ENCODE data around the gene MYEOV.

Gene MYEOV

GRCh38 chr11:69310351-69310750 lies 16.4 kb downstream of the MYEOV start:
- POLR2A ChIA-PET (ENCODE audit: low non-redundant PET): no interaction called here
- no peak overlapping the region for H3K27ac ChIP-seq
- TF ChIP-seq, protein P1, sequence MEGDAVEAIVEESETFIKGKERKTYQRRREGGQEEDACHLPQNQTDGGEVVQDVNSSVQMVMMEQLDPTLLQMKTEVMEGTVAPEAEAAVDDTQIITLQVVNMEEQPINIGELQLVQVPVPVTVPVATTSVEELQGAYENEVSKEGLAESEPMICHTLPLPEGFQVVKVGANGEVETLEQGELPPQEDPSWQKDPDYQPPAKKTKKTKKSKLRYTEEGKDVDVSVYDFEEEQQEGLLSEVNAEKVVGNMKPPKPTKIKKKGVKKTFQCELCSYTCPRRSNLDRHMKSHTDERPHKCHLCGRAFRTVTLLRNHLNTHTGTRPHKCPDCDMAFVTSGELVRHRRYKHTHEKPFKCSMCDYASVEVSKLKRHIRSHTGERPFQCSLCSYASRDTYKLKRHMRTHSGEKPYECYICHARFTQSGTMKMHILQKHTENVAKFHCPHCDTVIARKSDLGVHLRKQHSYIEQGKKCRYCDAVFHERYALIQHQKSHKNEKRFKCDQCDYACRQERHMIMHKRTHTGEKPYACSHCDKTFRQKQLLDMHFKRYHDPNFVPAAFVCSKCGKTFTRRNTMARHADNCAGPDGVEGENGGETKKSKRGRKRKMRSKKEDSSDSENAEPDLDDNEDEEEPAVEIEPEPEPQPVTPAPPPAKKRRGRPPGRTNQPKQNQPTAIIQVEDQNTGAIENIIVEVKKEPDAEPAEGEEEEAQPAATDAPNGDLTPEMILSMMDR (conservative IDR thresholded peaks at IDR 0.05; ENCODE audit: low read depth): no peak
- CTCF ChIA-PET: no interaction called here
- no peak for DNase-seq (ENCODE audit: low spot score)

DNA sequence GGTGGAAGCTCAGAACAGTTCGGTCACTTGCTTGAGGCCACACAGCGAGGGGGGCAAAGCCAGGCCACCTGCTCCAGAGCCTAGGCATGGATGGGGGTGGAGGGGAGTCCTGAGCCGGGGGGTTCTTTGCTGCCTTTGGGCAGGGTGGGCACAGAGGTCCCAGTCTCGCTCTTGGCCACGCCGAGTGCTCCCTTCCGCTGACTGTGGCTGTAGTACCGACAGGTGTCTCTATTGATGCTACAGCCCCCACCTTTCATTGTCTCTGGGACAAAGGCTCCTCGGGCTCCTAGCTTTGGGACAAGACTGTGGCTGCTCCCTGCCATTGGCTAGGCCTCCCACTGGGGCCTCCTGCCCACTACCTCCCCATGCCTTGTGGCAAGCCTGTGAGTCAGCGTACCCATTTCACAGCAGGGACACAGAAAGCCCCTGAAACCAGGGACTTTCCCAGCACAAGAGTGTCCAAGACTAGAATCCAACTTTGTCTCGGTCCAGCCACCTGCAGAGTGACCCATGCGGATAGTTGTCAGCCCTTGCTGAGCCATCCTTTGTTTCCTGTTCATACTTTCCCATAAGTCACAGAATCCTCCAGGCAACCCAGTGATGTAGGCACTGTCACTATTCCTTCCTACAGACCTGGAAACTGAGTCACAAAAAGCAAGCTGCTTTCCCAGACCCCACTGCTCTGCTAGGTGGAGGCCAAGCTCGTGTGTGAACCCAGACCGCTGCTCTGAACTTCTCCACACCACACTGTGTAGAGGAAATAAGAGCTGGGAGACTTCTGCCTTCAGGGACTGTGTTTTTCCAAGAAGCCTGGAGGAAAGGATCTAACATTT lies 17.2 kb downstream of the MYEOV start:
- ChIA-PET CTCF (no interaction called here), POLR2A (ENCODE audit: low non-redundant PET) (no interaction called here)
- TF ChIP-seq, protein P1 (conservative IDR thresholded peaks at IDR 0.05; ENCODE audit: low read depth): no peak
- DNase-seq (ENCODE audit: low spot score): no peak
- H3K27ac ChIP-seq: no peak overlapping the region

- TF ChIP-seq, protein P1 (conservative IDR thresholded peaks at IDR 0.05; ENCODE audit: low read depth): no peak
- ChIA-PET POLR2A (ENCODE audit: low non-redundant PET) (no interaction called here), CTCF (no interaction called here)
- no peak for DNase-seq (ENCODE audit: low spot score)
- H3K27ac ChIP-seq: no peak overlapping the region
These were observed 17.9 kb downstream of the MYEOV start for GRCh38 chr11:69311767-69312385.

DNA sequence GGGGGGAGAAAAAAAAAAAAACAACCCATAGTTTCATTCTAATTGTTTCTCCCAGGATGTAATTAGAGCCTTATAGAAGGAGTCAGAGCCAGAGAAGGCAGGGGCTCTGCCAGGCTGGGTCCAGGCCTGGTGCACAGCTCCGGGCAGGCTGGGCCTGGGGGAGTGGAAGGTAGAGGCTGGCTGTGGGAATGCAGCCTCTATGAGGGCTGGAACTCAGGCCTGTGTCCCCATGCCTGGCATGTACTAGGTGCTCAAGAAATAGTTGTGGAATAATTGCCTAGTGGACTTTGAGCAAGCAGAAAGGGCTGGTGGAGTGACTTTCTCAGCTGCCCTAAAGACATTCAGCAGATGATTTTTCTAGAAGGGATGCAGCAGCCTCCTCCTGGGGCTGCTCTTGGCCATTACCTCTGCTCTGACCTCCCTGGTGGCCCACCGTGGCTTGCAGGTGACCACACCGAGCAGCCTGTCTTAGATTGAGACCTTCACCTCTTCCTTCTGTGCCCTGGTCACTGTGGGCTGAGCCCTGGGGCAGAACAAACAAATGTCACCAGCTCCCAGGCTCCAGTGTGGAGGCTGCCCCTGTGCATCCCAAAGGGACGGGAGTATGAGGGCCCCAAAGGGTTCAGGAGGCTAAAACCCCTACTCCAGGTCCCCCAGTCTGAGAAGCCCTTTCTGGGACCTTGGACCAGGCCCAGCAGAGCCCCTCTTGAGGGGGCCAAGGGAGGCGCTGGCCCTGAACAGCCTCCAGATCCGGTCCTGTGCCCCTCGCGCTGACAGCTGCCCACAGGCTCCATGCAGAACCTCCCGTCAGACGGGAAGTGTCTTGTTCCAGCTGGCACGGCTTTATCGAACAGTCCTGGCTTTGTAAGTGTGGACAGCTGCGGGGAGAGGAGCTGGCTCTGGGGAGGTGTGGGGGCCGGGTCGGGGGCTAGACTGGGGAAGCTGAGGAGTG lies 18.8 kb downstream of the MYEOV start:
- no peak for DNase-seq (ENCODE audit: low spot score)
- TF ChIP-seq, protein P1 (conservative IDR thresholded peaks at IDR 0.05; ENCODE audit: low read depth): no peak
- H3K27ac ChIP-seq: no peak overlapping the region
- ChIA-PET POLR2A (ENCODE audit: low non-redundant PET) (no interaction called here), CTCF (no interaction called here)

- TF ChIP-seq, protein P1 (conservative IDR thresholded peaks at IDR 0.05; ENCODE audit: low read depth): no peak
- no peak overlapping the region for H3K27ac ChIP-seq
- CTCF ChIA-PET: no interaction called here
- no peak for DNase-seq (ENCODE audit: low spot score)
- POLR2A ChIA-PET (ENCODE audit: low non-redundant PET): no interaction called here
These were observed 20.0 kb downstream of the MYEOV start for GRCh38 chr11:69313992-69314391.

GRCh38 chr11:69314555-69314954 lies 20.6 kb downstream of the MYEOV start:
- TF ChIP-seq, protein P1 (conservative IDR thresholded peaks at IDR 0.05; ENCODE audit: low read depth): no peak
- H3K27ac ChIP-seq: no peak overlapping the region
- DNase-seq (ENCODE audit: low spot score): no peak
- CTCF ChIA-PET: no interaction called here
- POLR2A ChIA-PET (ENCODE audit: low non-redundant PET): no interaction called here

All from RWPE1 (cell line).